Kidney (tissue), 14 donors: ENCODE measurements around the gene TLL2. TPM values are rescaled to one million over a fixed set of nuclear protein-coding genes. Genes with fewer than 3 reads are reported as not detected.

Experiments used
- DNase-seq, 5 donors: peaks; one replicate each; pipeline ENCODE4 v3.0.0-alpha.2; 2013 to 2020
- FAIRE-seq: peaks from 2 replicates; lab custom pipeline; 2012; peaks lifted over from hg19 to GRCh38; lab: Jason Lieb, UNC
- H3K27ac ChIP-seq, 2 donors: one replicate each; pipeline ENCODE4 v1.7.0; 2013; ENCODE audit warnings: low read depth in 2 of 2, low read length in 2 of 2, inconsistent platforms in 1 of 2
- H3K27me3 ChIP-seq: one replicate; pipeline ENCODE4 v1.7.1; 2013; ENCODE audit warnings: low read length, inconsistent platforms; ENCODE audit not compliant: control insufficient read depth, insufficient read depth
- H3K36me3 ChIP-seq, 3 donors: one replicate each; pipeline versions ENCODE4 v1.7.0 to v1.7.1; 2013; ENCODE audit warnings: low read length in 3 of 3, control low read depth in 1 of 3, inconsistent platforms in 1 of 3; ENCODE audit not compliant: insufficient read depth in 3 of 3, control insufficient read depth in 2 of 3
- H3K4me1 ChIP-seq, 3 donors: one replicate each; pipeline versions ENCODE4 v1.7.0 to v1.7.1; 2013; ENCODE audit warnings: low read length in 3 of 3, inconsistent platforms in 1 of 3, low read depth in 1 of 3; ENCODE audit not compliant: control insufficient read depth in 2 of 3, insufficient read depth in 2 of 3
- H3K4me3 ChIP-seq, 3 donors: one replicate each; pipeline versions ENCODE4 v1.7.0 to v1.8.1; 2013; ENCODE audit warnings: low read length in 3 of 3, control low read depth in 1 of 3, inconsistent platforms in 1 of 3
- H3K9ac ChIP-seq, 3 donors: one replicate each; pipeline versions ENCODE4 v1.7.0 to v1.7.1; 2013; ENCODE audit warnings: low read length in 3 of 3, control low read depth in 1 of 3, inconsistent platforms in 1 of 3
- H3K9me3 ChIP-seq, 3 donors: one replicate each; pipeline versions ENCODE4 v1.7.0 to v1.7.1; 2013; ENCODE audit warnings: low read length in 3 of 3, control low read depth in 1 of 3, inconsistent platforms in 1 of 3; ENCODE audit not compliant: control insufficient read depth in 2 of 3, insufficient read depth in 1 of 3
- CTCF ChIP-seq: IDR thresholded peaks from 3 replicates; pipeline ENCODE4 v1.5.1; 2012; ENCODE audit warnings: mild to moderate bottlenecking, moderate library complexity, borderline replicate concordance; ENCODE audit not compliant: insufficient read depth; ENCODE audit errors: extremely low read depth
- intact Hi-C: fragments of 100-400 bp; cut with DNase I; formaldehyde crosslinking; loops from one replicate; pipeline ENCODE4 v1.11.1; 2022
- polyA plus RNA-seq: library from polyadenylated mRNA; stranded (reverse); fragments of 350-450 nt; fragmentation: Illumina TruSeq; extraction: RNeasy Lipid Tissue Mini Kit (QIAGEN cat#74804); gene quantifications from one replicate; pipeline ENCODE4 v1.2.3, GENCODE V29; 2014; ENCODE audit warnings: low read depth, low replicate concordance; ENCODE audit not compliant: insufficient read depth
- total RNA-seq: library from RNA; stranded (reverse); fragmentation: NEBNext Ultra II Directional; extraction: Animal tissue kit (Norgen Biotek cat#: 25700); gene quantifications from one replicate; pipeline ENCODE4 v1.2.1, GENCODE V29; 2021
- donor health status: control.
- donor health status: control.
- donor health status: control.
- donor health status: control.
- donor health status: control.
- donor health status: DM: yes; HTN: yes; CAD: no.
- donor health status: Normal renal cell carcinoma (clear cell type).

The TLL2 gene
- total and polyA plus RNA-seq, 2 donors from 2014 or later = 0.39 to 0.98 TPM

DNA sequence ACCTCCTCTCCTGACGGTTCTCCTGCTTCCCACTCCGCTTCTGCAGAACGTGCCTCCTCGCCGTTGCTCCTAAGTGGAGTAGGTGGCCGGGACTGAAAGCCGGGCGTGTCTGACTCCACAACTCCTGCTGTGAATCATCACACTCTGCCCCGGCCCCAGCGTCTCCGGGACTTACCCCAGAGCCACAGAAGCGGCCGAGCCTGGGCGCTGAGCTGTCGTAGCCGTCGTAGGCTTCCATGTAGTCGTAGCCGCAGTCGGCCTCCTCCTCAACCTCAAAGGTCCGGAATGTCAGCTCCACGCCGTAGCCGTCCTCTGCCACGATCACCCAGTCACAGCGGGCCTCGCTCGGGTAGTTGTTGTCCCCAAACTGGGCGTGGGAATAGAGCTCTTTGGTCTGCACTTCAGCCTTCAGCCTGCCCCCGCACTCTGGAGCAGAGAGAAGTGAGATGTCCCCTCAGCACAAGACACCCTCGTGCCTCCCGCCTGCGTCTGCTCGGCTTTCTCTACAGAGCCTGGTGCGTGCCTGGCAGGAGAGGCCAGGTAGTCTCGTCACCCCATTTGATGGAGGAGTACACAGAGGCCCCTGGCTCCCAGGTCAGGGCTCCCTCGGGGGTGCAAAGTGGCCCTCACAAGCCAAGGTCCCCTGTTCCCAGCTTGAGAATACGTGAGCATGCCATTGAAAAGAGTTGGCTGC, 143.7 kb downstream of the TLL2 start:
- Histone ChIP-seq H3K4me1 (peaks cover 0 to 3% (median 0%) of the 10 kb centered on the region in 3 donors), H3K4me3 (no peak overlapping the region), H3K9ac (no peak overlapping the region), H3K36me3 (no peaks in the 10 kb centered on the region), H3K27ac (no peak overlapping the region), H3K9me3 (no peaks in the 10 kb centered on the region), H3K27me3 (no peaks in the 10 kb centered on the region)
- TF ChIP-seq CTCF = no peak
- DNase-seq (no peak), FAIRE-seq (no peak)
- intact Hi-C loops = no loop called here

DNA sequence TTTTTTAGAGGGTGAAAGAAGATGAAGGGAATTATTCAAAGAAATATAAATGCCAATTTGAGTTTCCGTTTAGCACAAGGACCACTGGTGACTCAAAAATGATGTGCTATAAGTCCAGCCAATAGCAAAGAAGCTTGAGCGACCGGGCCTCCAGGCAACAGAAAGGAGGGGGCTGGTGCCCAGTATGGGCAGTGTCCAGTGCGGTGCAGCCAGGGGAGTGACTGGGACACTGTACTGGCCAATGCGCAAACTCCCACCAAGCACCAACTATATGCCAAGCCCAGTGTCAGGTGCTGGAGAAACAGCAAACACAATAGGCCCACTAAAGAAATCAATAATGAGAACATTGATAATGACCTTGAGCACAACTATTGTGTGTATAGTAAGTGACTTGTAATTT, 144.8 kb downstream of the TLL2 start:
- DNase-seq (no peak), FAIRE-seq (no peak)
- H3K27ac ChIP-seq = no peak overlapping the region
- H3K9ac ChIP-seq = no peak overlapping the region
- no peaks in the 10 kb centered on the region for H3K36me3 ChIP-seq
- H3K27me3 ChIP-seq = no peaks in the 10 kb centered on the region
- H3K4me3 ChIP-seq = no peak overlapping the region
- intact Hi-C loops = no loop called here
- no peaks in the 10 kb centered on the region for H3K4me1 ChIP-seq
- H3K9me3 ChIP-seq = no peaks in the 10 kb centered on the region
- no peak for TF ChIP-seq CTCF

GRCh38 chr10:96367470-96367869, 146.3 kb downstream of the TLL2 start:
- H3K9me3 ChIP-seq = no peaks in the 10 kb centered on the region
- no peaks in the 10 kb centered on the region for H3K4me1 ChIP-seq
- H3K27me3 ChIP-seq = no peaks in the 10 kb centered on the region
- no peaks in the 10 kb centered on the region for H3K36me3 ChIP-seq
- no peak for TF ChIP-seq CTCF
- intact Hi-C loops = no loop called here
- no peak overlapping the region for H3K4me3 ChIP-seq
- H3K9ac ChIP-seq = no peak overlapping the region
- DNase-seq = no peak
- no peak for FAIRE-seq
- H3K27ac ChIP-seq = no peak overlapping the region

DNA sequence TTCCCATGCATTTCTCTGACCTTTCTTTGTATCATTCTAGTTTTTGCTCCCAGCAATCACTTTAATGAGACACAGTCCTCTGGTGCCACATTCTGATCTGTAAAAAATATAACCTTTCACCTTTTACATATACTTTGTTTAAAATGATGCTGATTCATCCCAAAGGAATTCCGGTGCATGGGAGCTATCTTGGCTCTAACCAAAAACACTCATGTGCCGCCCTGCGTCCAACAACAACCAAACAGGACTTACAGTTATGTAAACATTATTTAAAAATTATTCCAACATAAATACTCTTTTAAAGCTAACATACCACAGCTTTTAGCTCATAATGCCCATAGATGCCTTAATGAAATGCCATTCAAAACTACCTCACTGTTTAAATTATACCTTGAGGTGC, 147.2 kb downstream of the TLL2 start:
- Histone ChIP-seq H3K9me3 (no peaks in the 10 kb centered on the region), H3K4me3 (no peak overlapping the region)
- no peak for FAIRE-seq

More for the DNA sequence above, 147.2 kb downstream of the TLL2 start:
- no peak overlapping the region for H3K9ac ChIP-seq
- intact Hi-C loops = no loop called here
- H3K27ac ChIP-seq = no peak overlapping the region
- no peak for DNase-seq
- no peaks in the 10 kb centered on the region for H3K27me3 ChIP-seq
- H3K36me3 ChIP-seq = no peaks in the 10 kb centered on the region
- H3K4me1 ChIP-seq = no peaks in the 10 kb centered on the region
- no peak for TF ChIP-seq CTCF
